Endothelial cell of umbilical vein (primary cell): Measurements from ENCODE around the gene KCTD18.

Source experiments
- EZH2 ChIP-seq: IDR thresholded peaks from 2 replicates; pipeline ENCODE4 v1.6.1; 2012; ENCODE audit warnings: borderline replicate concordance, low read depth, mild to moderate bottlenecking, moderate library complexity, low read length, inconsistent platforms; ENCODE audit not compliant: severe bottlenecking
- FOS ChIP-seq: IDR thresholded peaks from 2 replicates; pipeline ENCODE4 v1.6.1; 2011; ENCODE audit warnings: mild to moderate bottlenecking, low read length, moderate library complexity, borderline replicate concordance; ENCODE audit not compliant: insufficient read depth
- MYC ChIP-seq: IDR thresholded peaks from one replicate; pipeline ENCODE4 v1.6.1; 2011; ENCODE audit warnings: mild to moderate bottlenecking, low read depth, low read length
- POLR2A ChIP-seq: IDR thresholded peaks from 2 replicates; pipeline ENCODE4 v1.6.1; 2012; ENCODE audit warnings: low read depth, mild to moderate bottlenecking, control low read depth, low read length
- TF ChIP-seq, protein P1 (sequence below), 2 donors: IDR thresholded peaks; 1 replicate in 1 of 2; 2 replicates in 1 of 2; pipeline ENCODE4 v1.5.1; 2011; ENCODE audit warnings: low read length in 2 of 2, mild to moderate bottlenecking in 2 of 2, moderate library complexity in 2 of 2, control low read depth in 1 of 2, inconsistent platforms in 1 of 2, low read depth in 1 of 2; ENCODE audit not compliant: insufficient read depth in 1 of 2; ENCODE audit errors: extremely low read depth in 1 of 2

DNA sequence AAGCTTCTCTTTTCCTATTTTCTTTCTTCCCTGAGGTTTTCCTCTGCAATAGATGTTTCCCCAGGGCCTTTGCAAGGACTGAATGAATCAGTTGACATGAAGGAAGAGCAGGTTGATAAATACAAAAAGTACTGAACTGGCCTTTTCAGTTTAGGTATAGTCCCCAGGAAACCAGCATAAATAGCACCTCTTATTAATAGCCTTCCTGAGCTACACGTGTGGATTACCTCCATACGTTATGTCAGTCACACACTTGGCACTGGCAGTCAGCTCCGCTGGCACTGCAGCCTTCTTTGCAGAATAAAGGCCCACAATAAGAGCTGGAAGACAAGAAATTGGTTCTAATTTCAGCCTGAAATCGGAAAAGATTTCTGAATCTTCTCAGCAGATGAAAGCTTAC lies 60.7 kb downstream of the KCTD18 start:
- TF ChIP-seq, protein P1, sequence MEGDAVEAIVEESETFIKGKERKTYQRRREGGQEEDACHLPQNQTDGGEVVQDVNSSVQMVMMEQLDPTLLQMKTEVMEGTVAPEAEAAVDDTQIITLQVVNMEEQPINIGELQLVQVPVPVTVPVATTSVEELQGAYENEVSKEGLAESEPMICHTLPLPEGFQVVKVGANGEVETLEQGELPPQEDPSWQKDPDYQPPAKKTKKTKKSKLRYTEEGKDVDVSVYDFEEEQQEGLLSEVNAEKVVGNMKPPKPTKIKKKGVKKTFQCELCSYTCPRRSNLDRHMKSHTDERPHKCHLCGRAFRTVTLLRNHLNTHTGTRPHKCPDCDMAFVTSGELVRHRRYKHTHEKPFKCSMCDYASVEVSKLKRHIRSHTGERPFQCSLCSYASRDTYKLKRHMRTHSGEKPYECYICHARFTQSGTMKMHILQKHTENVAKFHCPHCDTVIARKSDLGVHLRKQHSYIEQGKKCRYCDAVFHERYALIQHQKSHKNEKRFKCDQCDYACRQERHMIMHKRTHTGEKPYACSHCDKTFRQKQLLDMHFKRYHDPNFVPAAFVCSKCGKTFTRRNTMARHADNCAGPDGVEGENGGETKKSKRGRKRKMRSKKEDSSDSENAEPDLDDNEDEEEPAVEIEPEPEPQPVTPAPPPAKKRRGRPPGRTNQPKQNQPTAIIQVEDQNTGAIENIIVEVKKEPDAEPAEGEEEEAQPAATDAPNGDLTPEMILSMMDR (IDR thresholded peaks at IDR 0.05; ENCODE audit: extremely low read depth in 1 of 2, insufficient read depth in 1 of 2, low read depth in 1 of 2, low read length in 2 of 2) = no peak
- TF ChIP-seq POLR2A = no peak
- TF ChIP-seq MYC = no peak
- no peak for TF ChIP-seq EZH2
- TF ChIP-seq FOS = no peak
